ENCODE measurements around the gene ACY1. TPM values are rescaled to one million over a fixed set of nuclear protein-coding genes. Genes with fewer than 3 reads are reported as not detected.

ACY1 gene
- total RNA-seq, 1 donor from 2014 or later, result 95.8 TPM

DNA sequence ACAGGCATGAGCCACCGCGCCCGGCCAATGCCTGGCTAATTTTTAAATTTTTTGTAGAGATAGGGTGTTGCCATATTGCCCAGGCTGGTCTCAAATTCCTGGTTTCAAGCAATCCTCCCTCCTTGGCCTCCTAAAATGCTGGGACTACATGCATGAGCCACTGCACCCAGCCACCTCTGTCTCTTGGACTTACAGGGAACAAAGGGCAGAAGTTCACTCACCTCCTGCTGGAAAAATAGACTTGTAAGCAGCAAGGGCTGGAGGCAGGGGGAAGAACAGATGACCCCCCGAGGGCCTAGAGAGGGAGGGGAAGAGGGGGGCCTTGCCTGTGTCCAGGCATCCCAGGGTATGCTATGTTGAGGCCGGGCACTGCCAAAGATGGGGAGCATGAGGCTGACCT lies 50.9 kb downstream of the ACY1 start:
- H3K4me3 ChIP-seq (ENCODE audit: low read depth, low read length), result no peak overlapping the region
- TF ChIP-seq, protein P1, sequence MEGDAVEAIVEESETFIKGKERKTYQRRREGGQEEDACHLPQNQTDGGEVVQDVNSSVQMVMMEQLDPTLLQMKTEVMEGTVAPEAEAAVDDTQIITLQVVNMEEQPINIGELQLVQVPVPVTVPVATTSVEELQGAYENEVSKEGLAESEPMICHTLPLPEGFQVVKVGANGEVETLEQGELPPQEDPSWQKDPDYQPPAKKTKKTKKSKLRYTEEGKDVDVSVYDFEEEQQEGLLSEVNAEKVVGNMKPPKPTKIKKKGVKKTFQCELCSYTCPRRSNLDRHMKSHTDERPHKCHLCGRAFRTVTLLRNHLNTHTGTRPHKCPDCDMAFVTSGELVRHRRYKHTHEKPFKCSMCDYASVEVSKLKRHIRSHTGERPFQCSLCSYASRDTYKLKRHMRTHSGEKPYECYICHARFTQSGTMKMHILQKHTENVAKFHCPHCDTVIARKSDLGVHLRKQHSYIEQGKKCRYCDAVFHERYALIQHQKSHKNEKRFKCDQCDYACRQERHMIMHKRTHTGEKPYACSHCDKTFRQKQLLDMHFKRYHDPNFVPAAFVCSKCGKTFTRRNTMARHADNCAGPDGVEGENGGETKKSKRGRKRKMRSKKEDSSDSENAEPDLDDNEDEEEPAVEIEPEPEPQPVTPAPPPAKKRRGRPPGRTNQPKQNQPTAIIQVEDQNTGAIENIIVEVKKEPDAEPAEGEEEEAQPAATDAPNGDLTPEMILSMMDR (conservative IDR thresholded peaks at IDR 0.05; ENCODE audit: low read depth, low read length), result no peak
- DNase-seq (ENCODE audit: low read depth), result no peak

DNA sequence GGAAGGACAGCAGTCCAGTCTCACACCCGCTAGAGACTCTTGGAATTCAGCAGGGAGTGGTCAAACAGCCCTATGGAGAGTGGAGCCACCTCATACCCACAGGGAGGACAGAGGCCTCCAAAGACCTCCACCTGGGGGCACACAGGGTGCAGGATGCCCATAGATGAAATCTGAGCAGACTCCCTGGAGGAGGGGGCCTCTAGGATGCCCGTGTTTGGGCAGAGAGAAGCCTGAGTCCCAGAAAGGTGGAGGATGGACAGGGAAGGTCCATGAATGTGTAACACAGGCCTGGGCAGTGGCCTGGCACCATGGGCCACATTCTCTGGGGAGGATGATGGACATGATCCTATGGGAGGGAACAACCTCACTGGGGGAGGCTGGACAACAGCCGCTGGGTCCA lies 51.3 kb downstream of the ACY1 start:
- no peak for DNase-seq (ENCODE audit: low read depth)
- H3K4me3 ChIP-seq (ENCODE audit: low read depth, low read length), result no peak overlapping the region
- TF ChIP-seq, protein P1 (conservative IDR thresholded peaks at IDR 0.05; ENCODE audit: low read depth, low read length), result no peak

DNA sequence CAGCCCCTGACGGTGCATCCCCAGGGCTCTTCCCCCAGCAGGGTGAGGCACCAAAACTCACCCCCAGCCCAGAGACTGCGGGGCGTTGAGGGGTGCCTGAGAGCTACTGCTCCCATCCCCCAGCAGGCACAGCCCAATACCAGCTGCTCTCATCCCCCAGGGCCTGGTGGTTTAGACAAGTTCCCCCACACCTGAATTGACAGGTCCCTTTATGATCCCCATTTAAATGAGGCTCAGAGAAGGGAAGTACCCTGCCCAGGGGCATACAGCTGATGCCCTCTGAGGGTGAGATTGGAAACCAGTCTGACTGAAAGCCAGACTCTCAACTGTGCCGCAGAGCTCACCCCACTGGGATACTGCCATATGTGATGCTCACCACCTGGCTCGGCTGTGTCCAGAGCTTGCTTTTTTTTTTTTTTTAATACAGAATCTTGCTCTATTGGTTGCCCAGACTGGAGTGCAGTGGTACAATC lies 52.9 kb downstream of the ACY1 start:
- no peak for DNase-seq (ENCODE audit: low read depth)
- TF ChIP-seq, protein P1 (conservative IDR thresholded peaks at IDR 0.05; ENCODE audit: low read depth, low read length), result no peak
- H3K4me3 ChIP-seq (ENCODE audit: low read depth, low read length), result no peak overlapping the region

DNA sequence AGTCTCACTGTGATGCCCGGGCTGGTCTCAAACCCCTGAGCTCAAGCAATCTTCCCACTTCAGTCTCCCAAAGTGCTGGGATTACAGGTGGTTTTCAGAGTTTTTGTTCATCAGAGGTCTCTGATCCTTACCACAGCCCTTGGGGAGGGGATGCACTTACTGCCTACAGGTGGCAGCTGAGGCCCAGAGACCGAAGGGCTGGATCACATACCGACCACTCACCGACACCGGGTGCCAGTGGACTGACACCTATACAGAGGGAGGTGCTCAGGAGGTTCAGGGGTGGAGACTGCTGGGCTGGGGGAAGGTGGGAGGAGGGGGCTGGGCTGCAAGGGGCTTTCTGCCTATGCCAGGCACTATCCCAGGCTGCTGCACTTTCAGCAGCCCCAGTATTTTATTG lies 53.5 kb downstream of the ACY1 start:
- no peak for DNase-seq (ENCODE audit: low read depth)
- no peak overlapping the region for H3K4me3 ChIP-seq (ENCODE audit: low read depth, low read length)
- TF ChIP-seq, protein P1 (conservative IDR thresholded peaks at IDR 0.05; ENCODE audit: low read depth, low read length), result peak; percentile 12

DNA sequence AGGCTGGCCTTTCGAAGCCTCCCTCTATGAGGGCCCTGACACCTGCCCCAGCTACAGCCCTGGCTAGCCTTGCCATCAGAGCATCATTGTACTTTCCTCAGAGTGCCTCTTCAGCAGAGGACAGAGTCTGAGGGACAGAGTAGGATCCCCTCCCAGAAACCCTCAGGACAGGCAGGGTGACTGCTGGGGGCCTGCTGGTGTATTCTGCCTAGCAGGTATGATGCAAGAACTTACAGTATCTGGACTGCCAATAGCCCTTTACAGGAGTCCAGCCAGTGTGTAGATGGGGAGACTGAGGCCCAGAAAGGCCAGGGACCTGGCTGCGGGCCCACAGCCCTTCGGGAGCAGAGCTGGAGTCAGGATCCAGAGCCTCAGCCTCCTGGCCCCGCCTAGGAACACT lies 54.0 kb downstream of the ACY1 start:
- no peak for DNase-seq (ENCODE audit: low read depth)
- TF ChIP-seq, protein P1 (conservative IDR thresholded peaks at IDR 0.05; ENCODE audit: low read depth, low read length), result no peak
- no peak overlapping the region for H3K4me3 ChIP-seq (ENCODE audit: low read depth, low read length)

DNA sequence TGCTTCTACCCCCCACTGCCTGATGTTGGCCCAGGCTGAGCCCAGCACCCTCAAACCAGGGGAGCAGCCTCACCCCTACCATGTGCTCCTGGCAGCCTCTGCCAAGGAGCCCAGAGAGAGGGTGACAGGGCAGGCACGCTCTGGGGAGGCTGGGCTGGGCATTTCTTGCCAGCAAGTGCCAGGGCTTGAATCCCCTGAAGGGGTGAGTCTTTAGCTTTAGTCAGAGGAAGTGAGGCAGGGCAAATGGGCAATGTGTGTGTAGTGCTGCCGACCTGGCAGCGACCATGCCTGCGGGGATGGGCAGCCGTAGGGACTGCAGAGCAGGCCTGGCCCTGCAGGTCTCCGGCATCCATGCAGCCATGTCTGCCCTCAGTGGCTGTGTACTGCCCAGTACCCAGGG lies 54.9 kb downstream of the ACY1 start:
- H3K4me3 ChIP-seq (ENCODE audit: low read depth, low read length), result no peak overlapping the region
- no peak for DNase-seq (ENCODE audit: low read depth)
- TF ChIP-seq, protein P1 (conservative IDR thresholded peaks at IDR 0.05; ENCODE audit: low read depth, low read length), result no peak

Other genes starting within 250 kb of the ACY1 start
- not detected in 2 replicates for gene IQCF6, start 204.3 kb upstream of the ACY1 start, total RNA-seq
- not detected in 2 replicates for gene IQCF2, start 121.9 kb upstream of the ACY1 start, total RNA-seq
- gene IQCF5, start 107.9 kb upstream of the ACY1 start, total RNA-seq, result not detected in 2 replicates
- gene IQCF1, start 80.2 kb upstream of the ACY1 start, total RNA-seq, result not detected in 2 replicates
- 28.0 and 56.8 TPM in 2 replicates for gene RRP9, start 41.6 kb upstream of the ACY1 start, total RNA-seq
- 15.4 and 18.8 TPM in 2 replicates for gene PARP3, start 41.2 kb upstream of the ACY1 start, total RNA-seq
- not detected in 2 replicates for gene GPR62, start 28.2 kb upstream of the ACY1 start, total RNA-seq
- gene PCBP4, start 16.1 kb upstream of the ACY1 start, total RNA-seq, result 102 and 120 TPM in 2 replicates
- 29.1 and 39.1 TPM in 2 replicates for gene ABHD14B, start 9.5 kb upstream of the ACY1 start, total RNA-seq
- 13.8 and 18.9 TPM in 2 replicates for gene ABHD14A, start 8.5 kb upstream of the ACY1 start, total RNA-seq
- 1,795 and 2,087 TPM in 2 replicates for gene RPL29, start 12.4 kb downstream of the ACY1 start, total RNA-seq
- gene DUSP7, start 73.0 kb downstream of the ACY1 start, total RNA-seq, result 23.7 and 25.9 TPM in 2 replicates
- 15.7 and 35.6 TPM in 2 replicates for gene POC1A, start 170.9 kb downstream of the ACY1 start, total RNA-seq
- gene ALAS1, start 214.6 kb downstream of the ACY1 start, total RNA-seq, result 56.3 and 71.5 TPM in 2 replicates
- not detected in 2 replicates for gene TLR9, start 242.1 kb downstream of the ACY1 start, total RNA-seq